Skeletal muscle cell (primary cell): ENCODE data around the gene ZFP64.
"Not testable (repeated sequence)": the region's sequence is repeated elsewhere in the genome, so short reads cannot be mapped to it uniquely, and the experiment has no call there.

Experiments
- DNase-seq: peaks from one replicate; pipeline ENCODE4 v3.0.0-alpha.2; 2010; ENCODE audit warnings: low read depth
- H3K4me3 ChIP-seq: 2 replicates; pipeline ENCODE4 v1.5.1; 2011; ENCODE audit warnings: low read depth, mild to moderate bottlenecking, control low read depth, low read length, moderate library complexity

Gene ZFP64

GRCh38 chr20:52191132-52191915 is at the start of gene ZFP64:
TSS of gene ZFP64 (minus strand) at chr20:52191779. CDS start at chr20:52191636, 143 bp downstream.
- H3K4me3 ChIP-seq = peak within 1 kb of the TSS; percentile 89
- DNase-seq = peak; percentile 39

- DNase-seq = no peak
- no peak overlapping the region for H3K4me3 ChIP-seq
Observed at GRCh38 chr20:52240802-52241201, 49.2 kb upstream of the ZFP64 start.

GRCh38 chr20:52239102-52239501 is 47.5 kb upstream of the ZFP64 start:
- no peak overlapping the region for H3K4me3 ChIP-seq
- DNase-seq = no peak

- no peak for DNase-seq
- no peak overlapping the region for H3K4me3 ChIP-seq
Observed at GRCh38 chr20:52236292-52236691, 44.7 kb upstream of the ZFP64 start.

- DNase-seq = no peak
- H3K4me3 ChIP-seq = no peak overlapping the region
Observed at GRCh38 chr20:52235129-52235528, 43.5 kb upstream of the ZFP64 start.

- DNase-seq = no peak
- H3K4me3 ChIP-seq = no peak overlapping the region
Observed at GRCh38 chr20:52234302-52235045, 42.9 kb upstream of the ZFP64 start.

- no peak for DNase-seq
- H3K4me3 ChIP-seq = no peak overlapping the region
Observed at GRCh38 chr20:52231230-52231746, 39.7 kb upstream of the ZFP64 start.

GRCh38 chr20:52230409-52230808 is 38.8 kb upstream of the ZFP64 start:
- peak; percentile 81 for DNase-seq

GRCh38 chr20:52229346-52229745 is 37.8 kb upstream of the ZFP64 start:
- not testable (repeated sequence) for DNase-seq, H3K4me3 ChIP-seq

More at GRCh38 chr20:52230409-52230808, 38.8 kb upstream of the ZFP64 start:
- no peak overlapping the region for H3K4me3 ChIP-seq

GRCh38 chr20:52226370-52226769 is 34.8 kb upstream of the ZFP64 start:
- no peak for DNase-seq
- H3K4me3 ChIP-seq = no peak overlapping the region

GRCh38 chr20:52224920-52225319 is 33.3 kb upstream of the ZFP64 start:
- no peak overlapping the region for H3K4me3 ChIP-seq

GRCh38 chr20:52221362-52221761 is 29.8 kb upstream of the ZFP64 start:
- not testable (repeated sequence) for DNase-seq

More at GRCh38 chr20:52224920-52225319, 33.3 kb upstream of the ZFP64 start:
- no peak for DNase-seq

GRCh38 chr20:52220891-52221290 is 29.3 kb upstream of the ZFP64 start:
- not testable (repeated sequence) for DNase-seq, H3K4me3 ChIP-seq

More at GRCh38 chr20:52221362-52221761, 29.8 kb upstream of the ZFP64 start:
- not testable (repeated sequence) for H3K4me3 ChIP-seq

GRCh38 chr20:52219441-52219840 is 27.9 kb upstream of the ZFP64 start:
- DNase-seq = no peak
- H3K4me3 ChIP-seq = no peak overlapping the region

GRCh38 chr20:52217689-52218395 is 26.3 kb upstream of the ZFP64 start:
- H3K4me3 ChIP-seq = no peak overlapping the region
- DNase-seq = no peak

- no peak for DNase-seq
- no peak overlapping the region for H3K4me3 ChIP-seq
Observed at GRCh38 chr20:52213995-52214394, 22.4 kb upstream of the ZFP64 start.

GRCh38 chr20:52212943-52213342 is 21.4 kb upstream of the ZFP64 start:
- no peak overlapping the region for H3K4me3 ChIP-seq
- no peak for DNase-seq

- no peak overlapping the region for H3K4me3 ChIP-seq
- no peak for DNase-seq
Observed at GRCh38 chr20:52210037-52210990, 18.7 kb upstream of the ZFP64 start.

GRCh38 chr20:52209154-52209571 is 17.6 kb upstream of the ZFP64 start:
- no peak for DNase-seq
- H3K4me3 ChIP-seq = no peak overlapping the region
